Activated CD8-positive, alpha-beta T cell treated with anti-CD3 and anti-CD28 coated beads, Interleukin-2, amount 10 ng/mL, durations not matched to agents 7 days and 5 days (primary cell): ENCODE data around the gene ANKS3. TPM values are rescaled to one million over a fixed set of nuclear protein-coding genes. Genes with fewer than 3 reads are reported as not detected.

ENCODE experiments used
- ATAC-seq: fragments of 150-1000 bp; cut with Tn5 transposase; one replicate; pipeline ENCODE4 v1.10.0; 2021; ENCODE audit warnings: moderate library complexity
- CTCF ChIA-PET: fragments of 350-600 bp; sonication (Branson Sonifier 250); formaldehyde crosslinking; loops from one replicate; lab custom pipeline; 2021; ENCODE audit warnings: antibody characterized with exemption; lab: Charles Lee
- POLR2A ChIA-PET: fragments of 350-600 bp; sonication (Branson Sonifier 250); formaldehyde crosslinking; loops from one replicate; lab custom pipeline; 2021; ENCODE audit warnings: antibody characterized with exemption; lab: Charles Lee
- DNase-seq: peaks from one replicate; pipeline ENCODE4 v3.0.0-alpha.2; 2020
- H3K27ac Mint-ChIP-seq: one replicate; pipeline ENCODE4 v1.8.0; 2021; ENCODE audit warnings: mild to moderate bottlenecking, mixed read lengths
- H3K27me3 Mint-ChIP-seq: one replicate; pipeline ENCODE4 v1.8.0; 2021; ENCODE audit warnings: low read depth, mixed read lengths
- H3K36me3 Mint-ChIP-seq: one replicate; pipeline ENCODE4 v1.8.0; 2021; ENCODE audit warnings: low read depth, mixed read lengths
- H3K4me1 Mint-ChIP-seq: one replicate; pipeline ENCODE4 v1.8.0; 2021; ENCODE audit warnings: low read depth, mixed read lengths
- H3K4me3 Mint-ChIP-seq: one replicate; pipeline ENCODE4 v1.8.0; 2021; ENCODE audit warnings: mild to moderate bottlenecking, mixed read lengths
- H3K9me3 Mint-ChIP-seq: one replicate; pipeline ENCODE4 v1.8.0; 2022; ENCODE audit warnings: mixed read lengths; ENCODE audit not compliant: insufficient read depth
- total RNA-seq, 2 experiments: library from RNA; stranded (reverse); gene quantifications; one replicate each; pipeline ENCODE4 v1.2.3, GENCODE V29; 2021

Gene ANKS3
- total RNA-seq, 2 experiments from 2014 or later = 17.0 to 17.2 TPM

- Mint-ChIP-seq H3K4me3 (no peak overlapping the region), H3K36me3 (peaks cover 7% of the 10 kb centered on the region), H3K4me1 (no peaks in the 10 kb centered on the region), H3K27ac (no peak overlapping the region), H3K9me3 (no peaks in the 10 kb centered on the region), H3K27me3 (no peaks in the 10 kb centered on the region)
- CTCF ChIA-PET = no interaction called here
- ATAC-seq = no peak
- POLR2A ChIA-PET = no interaction called here
- DNase-seq = no peak
Measured at GRCh38 chr16:4718466-4718865, 15.6 kb downstream of the ANKS3 start.

- ChIA-PET POLR2A (no interaction called here), CTCF (interaction anchor here (1.0 kb wide), 1 partner anchor 99 kb away, joined by 3 read pairs; no protein-coding TSS in a partner anchor)
- DNase-seq (no peak), ATAC-seq (no peak)
- H3K9me3 Mint-ChIP-seq = no peaks in the 10 kb centered on the region
- no peaks in the 10 kb centered on the region for H3K27me3 Mint-ChIP-seq
- no peak overlapping the region for H3K27ac Mint-ChIP-seq
- no peak overlapping the region for H3K4me3 Mint-ChIP-seq
- H3K36me3 Mint-ChIP-seq = peaks cover 5% of the 10 kb centered on the region
- H3K4me1 Mint-ChIP-seq = no peaks in the 10 kb centered on the region
Measured at GRCh38 chr16:4714996-4715395, 19.1 kb downstream of the ANKS3 start.

GRCh38 chr16:4713663-4714501 lies 20.2 kb downstream of the ANKS3 start:
- Mint-ChIP-seq H3K36me3 (peaks cover 10% of the 10 kb centered on the region), H3K9me3 (no peaks in the 10 kb centered on the region), H3K27ac (no peak overlapping the region), H3K4me3 (no peak overlapping the region), H3K27me3 (no peaks in the 10 kb centered on the region), H3K4me1 (no peaks in the 10 kb centered on the region)
- CTCF ChIA-PET = interaction anchor here (1.0 kb wide), 1 partner anchor 98 kb away, joined by 3 read pairs; no protein-coding TSS in a partner anchor
- DNase-seq = no peak
- ATAC-seq = no peak
- POLR2A ChIA-PET = no interaction called here

GRCh38 chr16:4709481-4709880 lies 24.6 kb downstream of the ANKS3 start:
- no peak overlapping the region for H3K27ac Mint-ChIP-seq
- CTCF ChIA-PET = interaction anchor here (1.4 kb wide), 1 partner anchor 85 kb away, joined by 4 read pairs; the partner anchor contains the start of gene MGRN1
- ATAC-seq = no peak

GRCh38 chr16:4706871-4707270 lies 27.2 kb downstream of the ANKS3 start:
- DNase-seq (no peak), ATAC-seq (no peak)
- Mint-ChIP-seq H3K4me1 (peaks cover 24% of the 10 kb centered on the region), H3K9me3 (no peaks in the 10 kb centered on the region), H3K36me3 (peaks cover 20% of the 10 kb centered on the region), H3K27me3 (no peaks in the 10 kb centered on the region), H3K27ac (no peak overlapping the region), H3K4me3 (no peak overlapping the region)
- ChIA-PET POLR2A (interaction anchor here (0.6 kb wide), 1 partner anchor 255 kb away, joined by 5 read pairs; no protein-coding TSS in a partner anchor), CTCF (interaction anchor here (2.1 kb wide), 1 partner anchor 57 kb away, joined by 4 read pairs; no protein-coding TSS in a partner anchor)

More at GRCh38 chr16:4709481-4709880, 24.6 kb downstream of the ANKS3 start:
- H3K4me3 Mint-ChIP-seq = no peak overlapping the region
- H3K4me1 Mint-ChIP-seq = peaks cover 6% of the 10 kb centered on the region
- no peaks in the 10 kb centered on the region for H3K9me3 Mint-ChIP-seq
- no peak for DNase-seq
- POLR2A ChIA-PET = no interaction called here
- no peaks in the 10 kb centered on the region for H3K27me3 Mint-ChIP-seq
- peaks cover 15% of the 10 kb centered on the region for H3K36me3 Mint-ChIP-seq

DNA sequence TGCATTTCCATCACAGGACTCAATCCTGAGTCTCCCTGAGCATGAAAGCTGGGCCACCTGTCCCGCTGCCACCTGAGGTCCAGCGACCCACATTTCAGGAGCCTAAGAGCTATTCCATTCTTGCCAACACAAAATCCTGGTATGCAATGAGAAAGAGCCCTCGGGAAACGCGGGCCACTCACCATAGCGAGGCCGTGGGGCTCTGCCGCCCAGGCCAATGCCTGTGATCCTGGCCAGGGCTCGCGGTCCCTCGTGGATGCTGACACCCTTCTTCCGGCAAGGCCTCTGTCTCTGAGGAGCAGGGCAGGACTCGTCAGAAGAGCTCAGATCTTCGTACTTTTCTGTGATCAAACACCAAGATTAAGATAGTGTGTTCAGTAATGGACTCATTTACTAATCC lies 29.2 kb downstream of the ANKS3 start:
- Mint-ChIP-seq H3K27me3 (no peaks in the 10 kb centered on the region), H3K36me3 (peaks cover 16% of the 10 kb centered on the region), H3K4me3 (no peak overlapping the region), H3K9me3 (no peaks in the 10 kb centered on the region), H3K27ac (peak overlapping the region; percentile 5), H3K4me1 (peaks cover 41% of the 10 kb centered on the region)
- CTCF ChIA-PET = interaction anchor here (2.1 kb wide), 1 partner anchor 55 kb away, joined by 4 read pairs; no protein-coding TSS in a partner anchor
- POLR2A ChIA-PET = interaction anchor here (1.2 kb wide), 1 partner anchor 11 kb away, joined by 5 read pairs; the partner anchor contains the start of gene NUDT16L1
- DNase-seq (no peak), ATAC-seq (no peak)

DNA sequence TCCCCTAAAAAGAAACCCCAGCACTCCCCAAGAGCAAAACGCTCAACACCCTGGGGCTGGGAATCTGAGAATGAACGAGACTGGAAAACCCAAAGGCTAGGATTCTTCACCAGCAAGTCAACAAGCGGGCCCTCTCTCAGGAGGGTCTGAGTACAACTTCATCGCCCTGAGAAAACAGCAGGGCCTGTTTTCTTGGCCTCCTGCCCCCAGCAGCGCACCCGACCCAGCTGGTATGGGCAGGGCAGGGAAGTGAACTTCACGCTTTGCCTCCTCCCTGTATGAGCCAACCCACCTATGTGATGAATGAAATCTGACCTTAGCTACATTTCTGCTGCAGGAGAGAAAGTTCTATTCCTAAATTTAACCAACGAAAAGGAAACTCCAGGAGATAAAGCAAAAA lies 29.6 kb downstream of the ANKS3 start:
- DNase-seq = no peak
- no peak overlapping the region for H3K4me3 Mint-ChIP-seq
- ChIA-PET POLR2A (interaction anchor here (1.2 kb wide), 1 partner anchor 10 kb away, joined by 5 read pairs; the partner anchor contains the start of gene NUDT16L1), CTCF (interaction anchor here (2.1 kb wide), 1 partner anchor 55 kb away, joined by 4 read pairs; no protein-coding TSS in a partner anchor)
- H3K27ac Mint-ChIP-seq = peak overlapping the region; percentile 5
- H3K9me3 Mint-ChIP-seq = no peaks in the 10 kb centered on the region
- no peak for ATAC-seq
- no peaks in the 10 kb centered on the region for H3K27me3 Mint-ChIP-seq
- H3K36me3 Mint-ChIP-seq = peaks cover 17% of the 10 kb centered on the region
- H3K4me1 Mint-ChIP-seq = peaks cover 46% of the 10 kb centered on the region

- DNase-seq = no peak
- H3K27me3 Mint-ChIP-seq = no peaks in the 10 kb centered on the region
Measured at GRCh38 chr16:4703906-4704305, 30.2 kb downstream of the ANKS3 start.

DNA sequence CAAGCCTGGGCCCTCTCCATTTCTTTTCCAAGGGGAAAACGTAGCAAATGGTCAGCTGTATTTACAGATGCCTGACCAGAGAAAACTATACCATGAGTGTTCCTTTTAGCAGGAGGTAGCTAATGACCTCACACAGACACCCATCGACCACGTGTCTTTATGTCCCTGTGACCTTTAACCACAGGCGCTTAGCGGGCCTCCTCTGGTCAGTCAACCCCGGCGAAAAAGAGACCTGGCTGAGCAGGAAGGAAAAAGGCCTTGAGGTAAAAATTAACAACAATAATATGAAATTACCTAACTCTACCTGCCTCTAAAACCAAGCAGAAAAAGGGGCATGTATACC lies 31.6 kb downstream of the ANKS3 start:
- DNase-seq = no peak
- Mint-ChIP-seq H3K27ac (no peak overlapping the region), H3K4me3 (no peak overlapping the region), H3K27me3 (no peaks in the 10 kb centered on the region), H3K9me3 (no peaks in the 10 kb centered on the region), H3K36me3 (peaks cover 29% of the 10 kb centered on the region), H3K4me1 (peaks cover 52% of the 10 kb centered on the region)
- CTCF ChIA-PET = no interaction called here
- ATAC-seq = no peak
- POLR2A ChIA-PET = no interaction called here

More at GRCh38 chr16:4703906-4704305, 30.2 kb downstream of the ANKS3 start:
- no peak for ATAC-seq
- Mint-ChIP-seq H3K4me3 (no peak overlapping the region), H3K4me1 (peaks cover 52% of the 10 kb centered on the region), H3K27ac (no peak overlapping the region), H3K36me3 (peaks cover 23% of the 10 kb centered on the region), H3K9me3 (no peaks in the 10 kb centered on the region)
- ChIA-PET POLR2A (no interaction called here), CTCF (no interaction called here)

DNA sequence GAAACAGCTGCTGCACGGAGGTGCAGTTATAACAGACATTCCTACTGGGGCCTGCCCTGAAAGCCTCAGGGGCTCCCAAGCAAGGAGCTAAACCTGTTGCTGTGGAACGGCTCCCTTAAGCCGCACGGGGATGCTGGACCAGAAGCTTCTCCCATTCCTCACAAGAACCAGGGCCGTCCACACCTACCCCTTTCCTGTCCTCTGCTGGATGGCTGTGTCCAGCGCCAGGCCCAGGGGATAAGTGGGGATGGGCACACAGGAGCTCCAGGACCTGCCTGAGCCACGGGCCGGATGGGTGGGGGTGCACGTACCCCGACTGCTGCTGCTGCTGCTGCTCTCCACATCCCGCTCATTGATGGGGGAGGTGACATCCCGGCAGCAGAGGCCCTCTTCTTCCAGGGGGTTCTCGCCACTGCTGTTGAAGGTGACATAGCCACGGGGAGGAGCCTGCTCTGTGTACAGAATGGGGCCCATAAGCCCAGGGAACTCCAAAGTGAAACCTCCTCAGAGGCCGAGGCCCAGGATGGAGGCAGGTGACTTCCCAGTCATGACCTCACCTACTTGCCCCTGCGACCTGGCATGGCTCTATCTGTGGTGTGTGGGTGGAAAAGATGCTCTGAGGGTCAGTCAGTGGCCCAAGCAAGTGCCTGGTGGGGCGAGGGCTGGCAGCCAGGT lies 32.1 kb downstream of the ANKS3 start:
- DNase-seq (no peak), ATAC-seq (no peak)
- H3K27ac Mint-ChIP-seq = no peak overlapping the region
- H3K4me1 Mint-ChIP-seq = peaks cover 52% of the 10 kb centered on the region
- no peak overlapping the region for H3K4me3 Mint-ChIP-seq
- ChIA-PET CTCF (no interaction called here), POLR2A (no interaction called here)
- no peaks in the 10 kb centered on the region for H3K9me3 Mint-ChIP-seq
- peaks cover 28% of the 10 kb centered on the region for H3K36me3 Mint-ChIP-seq
- no peaks in the 10 kb centered on the region for H3K27me3 Mint-ChIP-seq

- CTCF ChIA-PET = interaction anchor here (1.6 kb wide), 1 partner anchor 33 kb away, joined by 4 read pairs; the partner anchor contains the start of genes ANKS3 and DNAAF8
- peaks cover 29% of the 10 kb centered on the region for H3K36me3 Mint-ChIP-seq
- no peak overlapping the region for H3K4me3 Mint-ChIP-seq
- H3K27ac Mint-ChIP-seq = no peak overlapping the region
- peaks cover 52% of the 10 kb centered on the region for H3K4me1 Mint-ChIP-seq
- POLR2A ChIA-PET = no interaction called here
- no peaks in the 10 kb centered on the region for H3K27me3 Mint-ChIP-seq
- DNase-seq (no peak), ATAC-seq (no peak)
- no peaks in the 10 kb centered on the region for H3K9me3 Mint-ChIP-seq
Measured at GRCh38 chr16:4700997-4701743, 32.9 kb downstream of the ANKS3 start.
